SK-N-SH (cell line): ENCODE data around the gene YAF2. TPM values are rescaled to one million over a fixed set of nuclear protein-coding genes. Genes with fewer than 3 reads are reported as not detected.

Experiments
- CTCF ChIA-PET: fragments of 300-600, 350-600 bp; formaldehyde crosslinking; extraction: SDS; loops from one replicate; lab custom pipeline; 2021; lab: Yijun Ruan, JAX
- POLR2A ChIA-PET: fragments of 350-600 bp; sonication (Branson Sonifier 250); formaldehyde crosslinking; extraction: SDS; loops from one replicate; lab custom pipeline; 2020; ENCODE audit warnings: antibody characterized with exemption, inconsistent platforms; lab: Yijun Ruan, JAX
- DNase-seq: peaks from one replicate; pipeline ENCODE4 v3.0.0; 2012
- H2AFZ ChIP-seq: fragments of 200-600 bp; sonication (generic); 2 replicates; pipeline ENCODE4 v1.8.1; 2016; ENCODE audit warnings: antibody characterized with exemption, mild to moderate bottlenecking, low read depth
- H3F3A ChIP-seq: fragments of 200-600 bp; sonication (generic); replicated peaks from 2 replicates; pipeline ENCODE3; 2016; ENCODE audit warnings: antibody characterized with exemption, mild to moderate bottlenecking; ENCODE audit not compliant: insufficient read depth
- H3K27ac ChIP-seq, 2 experiments: fragments of 200-500 bp in 1 of 2; fragments of 200-600 bp in 1 of 2; sonication (Bioruptor generic) in 1 of 2; sonication (generic), shearing (Covaris generic) in 1 of 2; 2 replicates each; pipeline versions ENCODE4 v1.5.1 to v1.6.1; 2014 to 2016; ENCODE audit warnings: low read depth in 2 of 2, inconsistent platforms in 1 of 2, low read length in 1 of 2, mild to moderate bottlenecking in 1 of 2, mixed read lengths in 1 of 2
- H3K27me3 ChIP-seq: fragments of 200-600 bp; sonication (generic), shearing (Covaris generic); 2 replicates; pipeline ENCODE4 v1.6.1; 2016; ENCODE audit warnings: mixed run types; ENCODE audit not compliant: insufficient read depth
- H3K36me3 ChIP-seq, 2 experiments: fragments of 200-500 bp in 1 of 2; fragments of 200-600 bp in 1 of 2; sonication (Bioruptor generic) in 1 of 2; sonication (generic) in 1 of 2; replicated peaks in 1 of 2; 2 replicates each; pipeline versions ENCODE3 to v1.5.1; 2014 to 2016; ENCODE audit warnings: low read length in 1 of 2, mild to moderate bottlenecking in 1 of 2; ENCODE audit not compliant: insufficient read depth in 2 of 2, control insufficient read depth in 1 of 2
- H3K4me1 ChIP-seq, 2 experiments: fragments of 200-500 bp in 1 of 2; fragments of 200-600 bp in 1 of 2; sonication (Bioruptor generic) in 1 of 2; sonication (generic), shearing (Covaris generic) in 1 of 2; 2 replicates each; pipeline versions ENCODE4 v1.5.1 to v1.6.1; 2014 to 2016; ENCODE audit warnings: low read depth in 1 of 2, low read length in 1 of 2, mixed run types in 1 of 2; ENCODE audit not compliant: insufficient read depth in 2 of 2, control insufficient read depth in 1 of 2
- H3K4me2 ChIP-seq: fragments of 200-600 bp; sonication (generic), shearing (Covaris generic); 2 replicates; pipeline ENCODE4 v1.6.1; 2017; ENCODE audit warnings: mixed run types
- H3K4me3 ChIP-seq, 2 experiments: fragments of 200-500 bp in 1 of 2; fragments of 200-600 bp in 1 of 2; sonication (Bioruptor generic) in 1 of 2; sonication (generic), shearing (Covaris generic) in 1 of 2; 2 replicates each; pipeline versions ENCODE4 v1.5.1 to v1.8.1; 2014 to 2016; ENCODE audit warnings: low read depth in 2 of 2, inconsistent platforms in 1 of 2, low read length in 1 of 2, mild to moderate bottlenecking in 1 of 2, mixed read lengths in 1 of 2, moderate library complexity in 1 of 2
- H3K79me2 ChIP-seq: fragments of 200-600 bp; sonication (generic); 2 replicates; pipeline ENCODE4 v1.8.1; 2017; ENCODE audit warnings: mild to moderate bottlenecking; ENCODE audit not compliant: insufficient read depth
- H3K9ac ChIP-seq: fragments of 200-600 bp; sonication (generic); 2 replicates; pipeline ENCODE4 v1.6.1; 2017; ENCODE audit warnings: mixed run types
- H3K9me2 ChIP-seq: fragments of 200-600 bp; sonication (generic); 2 replicates; pipeline ENCODE4 v1.6.1; 2017; ENCODE audit warnings: mixed run types
- H3K9me3 ChIP-seq: fragments of 200-600 bp; sonication (generic); 2 replicates; pipeline ENCODE4 v1.6.1; 2017; ENCODE audit warnings: mixed run types, mild to moderate bottlenecking, moderate library complexity
- H4K20me1 ChIP-seq: fragments of 200-600 bp; sonication (generic); 2 replicates; pipeline ENCODE4 v1.6.1; 2017; ENCODE audit warnings: mild to moderate bottlenecking, mixed run types; ENCODE audit not compliant: insufficient read depth
- ELF1 ChIP-seq: IDR thresholded peaks from 2 replicates; pipeline ENCODE4 v1.4.0; 2012
- FOXJ3 ChIP-seq: sonication (generic); formaldehyde crosslinking; IDR thresholded peaks from 2 replicates; pipeline ENCODE4 v1.5.1; 2020; ENCODE audit warnings: mild to moderate bottlenecking, missing genetic modification reagents
- GABPA ChIP-seq: IDR thresholded peaks from 2 replicates; pipeline ENCODE4 v1.4.0; 2012; ENCODE audit warnings: low read depth, mild to moderate bottlenecking
- MXI1 ChIP-seq: IDR thresholded peaks from 2 replicates; pipeline ENCODE4 v1.6.1; 2012; ENCODE audit warnings: mild to moderate bottlenecking, low read depth, low read length, improper control_type of control experiment
- RAD21 ChIP-seq: IDR thresholded peaks from 2 replicates; pipeline ENCODE4 v1.6.1; 2012; ENCODE audit warnings: mild to moderate bottlenecking, low read length
- RCOR1 ChIP-seq: fragments of 150-350 bp; IDR thresholded peaks from 2 replicates; pipeline ENCODE4 v1.6.1; 2017; ENCODE audit warnings: antibody characterized with exemption, low read length
- RXRA ChIP-seq: IDR thresholded peaks from 2 replicates; pipeline ENCODE4 v1.4.0; 2012; ENCODE audit warnings: low read depth, mild to moderate bottlenecking, borderline replicate concordance
- SIN3A ChIP-seq: IDR thresholded peaks from 2 replicates; pipeline ENCODE4 v1.6.1; 2012; ENCODE audit warnings: low read depth, mild to moderate bottlenecking, low read length, moderate library complexity, borderline replicate concordance
- TCF12 ChIP-seq: IDR thresholded peaks from 2 replicates; pipeline ENCODE4 v1.4.0; 2012
- TEAD4 ChIP-seq: IDR thresholded peaks from 2 replicates; pipeline ENCODE4 v1.4.0; 2012; ENCODE audit warnings: mild to moderate bottlenecking, borderline replicate concordance; ENCODE audit not compliant: insufficient read depth
- YY1 ChIP-seq: IDR thresholded peaks from 2 replicates; pipeline ENCODE4 v1.4.0; 2012; ENCODE audit warnings: low read depth, mild to moderate bottlenecking
- WGBS: methylation state at CpG from one replicate; pipeline ENCODE4 v1.1.6; 2017; ENCODE audit warnings: low lambda C conversion rate; 5-methylcytosine and 5-hydroxymethylcytosine counted together
- polyA plus RNA-seq, 3 experiments: library from polyadenylated mRNA; depleted of rRNA; stranded (reverse); fragments of >200 nt; gene quantifications; 2 replicates each; pipeline ENCODE4 v1.2.3, GENCODE V29; 2012
- TF ChIP-seq, protein P1 (sequence below): fragments of 200-600 bp; sonication (generic); IDR thresholded peaks from 2 replicates; pipeline ENCODE4 v1.6.1; 2017; ENCODE audit warnings: antibody characterized with exemption, mild to moderate bottlenecking, moderate library complexity
- TF ChIP-seq, protein P2 (sequence below): fragments of 150-350 bp; IDR thresholded peaks from 2 replicates; pipeline ENCODE4 v1.6.1; 2017; ENCODE audit warnings: antibody characterized with exemption, low read length, low read depth, borderline replicate concordance
- TF ChIP-seq, protein P3 (sequence below): IDR thresholded peaks from 2 replicates; pipeline ENCODE4 v1.4.0; 2012; ENCODE audit warnings: low read depth, borderline replicate concordance

The YAF2 gene
- polyA plus RNA-seq, 1 of the 3 experiments (the other 2 are of a cell fraction) = 5.3 TPM

DNA sequence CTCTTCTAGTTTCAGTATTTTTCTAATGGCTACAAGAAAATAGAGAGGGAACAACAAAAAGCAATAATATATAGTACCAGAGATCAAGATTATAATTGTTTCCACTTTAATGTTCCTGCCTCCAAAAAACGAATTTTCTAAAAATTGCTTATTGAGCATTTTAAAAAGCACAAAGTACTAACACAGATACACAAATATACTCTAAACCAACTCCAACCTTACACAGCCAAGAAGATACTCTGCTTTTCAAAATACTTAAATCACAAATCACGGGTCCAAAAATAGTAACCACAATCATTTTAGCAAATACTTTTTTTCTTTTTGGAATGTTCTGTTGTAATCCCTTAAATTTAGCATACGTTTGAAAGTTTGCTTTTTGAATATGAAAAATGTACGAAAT lies 2.0 kb downstream of the YAF2 start:
- Histone ChIP-seq H4K20me1 (no peaks in the 10 kb centered on the region), H3K9ac (peak overlapping the region; percentile 82; the same call in 1 of the 2 replicates), H3K4me3 (peak overlapping the region in 1 of 2 experiments; percentile 90; a peak in 2 of 4 replicates), H3K79me2 (peaks cover 72% of the 10 kb centered on the region), H3K9me2 (no peaks in the 10 kb centered on the region), H3K36me3 (peaks cover 17 to 18% of the 10 kb centered on the region in 2 experiments), H3K27me3 (no peaks in the 10 kb centered on the region), H3K27ac (no peak overlapping the region), H3F3A (peaks cover 4% of the 10 kb centered on the region), H3K4me2 (peak overlapping the region; percentile 90), H3K9me3 (no peaks in the 10 kb centered on the region), H2AFZ (no peak overlapping the region), H3K4me1 (peaks cover 0 to 17% of the 10 kb centered on the region in 2 experiments; a peak in 3 of 4 replicates)
- no peak for DNase-seq
- ChIA-PET POLR2A (no interaction called here), CTCF (interaction anchor here (1.0 to 3.0 kb wide), 4 partner anchors 17 to 136 kb away, joined by 3 to 12 read pairs (median 4); no protein-coding TSS in a partner anchor)
- 63% methylated on average over 4 of the region's 4 CpGs for WGBS
- TF ChIP-seq MXI1 (no peak), TCF12 (no peak)

DNA sequence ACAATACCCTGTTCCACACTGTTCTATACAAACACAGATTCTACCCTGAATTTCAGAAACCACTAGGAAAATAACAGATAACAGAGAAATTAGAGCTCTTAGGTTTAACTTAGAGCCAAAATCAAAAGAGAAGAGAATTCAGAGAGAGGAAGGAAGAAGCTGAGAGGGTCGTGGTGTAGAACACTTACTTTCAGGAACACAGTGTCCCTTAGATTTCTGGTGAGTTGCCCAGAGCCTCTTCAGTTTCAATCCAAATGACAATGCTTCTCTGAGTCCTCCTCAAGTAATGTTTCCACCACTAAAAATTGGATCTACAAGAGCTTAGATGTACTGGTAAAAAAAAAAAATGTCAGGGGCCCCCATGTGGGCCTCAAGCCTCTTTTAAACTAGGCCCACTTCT lies 2.6 kb downstream of the YAF2 start:
- TF ChIP-seq TCF12 = no peak
- TF ChIP-seq GABPA = no peak
- TF ChIP-seq, protein P1, sequence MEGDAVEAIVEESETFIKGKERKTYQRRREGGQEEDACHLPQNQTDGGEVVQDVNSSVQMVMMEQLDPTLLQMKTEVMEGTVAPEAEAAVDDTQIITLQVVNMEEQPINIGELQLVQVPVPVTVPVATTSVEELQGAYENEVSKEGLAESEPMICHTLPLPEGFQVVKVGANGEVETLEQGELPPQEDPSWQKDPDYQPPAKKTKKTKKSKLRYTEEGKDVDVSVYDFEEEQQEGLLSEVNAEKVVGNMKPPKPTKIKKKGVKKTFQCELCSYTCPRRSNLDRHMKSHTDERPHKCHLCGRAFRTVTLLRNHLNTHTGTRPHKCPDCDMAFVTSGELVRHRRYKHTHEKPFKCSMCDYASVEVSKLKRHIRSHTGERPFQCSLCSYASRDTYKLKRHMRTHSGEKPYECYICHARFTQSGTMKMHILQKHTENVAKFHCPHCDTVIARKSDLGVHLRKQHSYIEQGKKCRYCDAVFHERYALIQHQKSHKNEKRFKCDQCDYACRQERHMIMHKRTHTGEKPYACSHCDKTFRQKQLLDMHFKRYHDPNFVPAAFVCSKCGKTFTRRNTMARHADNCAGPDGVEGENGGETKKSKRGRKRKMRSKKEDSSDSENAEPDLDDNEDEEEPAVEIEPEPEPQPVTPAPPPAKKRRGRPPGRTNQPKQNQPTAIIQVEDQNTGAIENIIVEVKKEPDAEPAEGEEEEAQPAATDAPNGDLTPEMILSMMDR = no peak
- no peak for TF ChIP-seq FOXJ3 (CRISPR knock-in tag)
- no peak for TF ChIP-seq ELF1
- TF ChIP-seq, protein P2, sequence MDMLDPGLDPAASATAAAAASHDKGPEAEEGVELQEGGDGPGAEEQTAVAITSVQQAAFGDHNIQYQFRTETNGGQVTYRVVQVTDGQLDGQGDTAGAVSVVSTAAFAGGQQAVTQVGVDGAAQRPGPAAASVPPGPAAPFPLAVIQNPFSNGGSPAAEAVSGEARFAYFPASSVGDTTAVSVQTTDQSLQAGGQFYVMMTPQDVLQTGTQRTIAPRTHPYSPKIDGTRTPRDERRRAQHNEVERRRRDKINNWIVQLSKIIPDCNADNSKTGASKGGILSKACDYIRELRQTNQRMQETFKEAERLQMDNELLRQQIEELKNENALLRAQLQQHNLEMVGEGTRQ = no peak
- no peak for TF ChIP-seq TEAD4
- no peak for TF ChIP-seq RXRA
- no peak for TF ChIP-seq RAD21
- TF ChIP-seq SIN3A = no peak
- no peak for TF ChIP-seq RCOR1
- TF ChIP-seq YY1 = no peak
- TF ChIP-seq, protein P3, sequence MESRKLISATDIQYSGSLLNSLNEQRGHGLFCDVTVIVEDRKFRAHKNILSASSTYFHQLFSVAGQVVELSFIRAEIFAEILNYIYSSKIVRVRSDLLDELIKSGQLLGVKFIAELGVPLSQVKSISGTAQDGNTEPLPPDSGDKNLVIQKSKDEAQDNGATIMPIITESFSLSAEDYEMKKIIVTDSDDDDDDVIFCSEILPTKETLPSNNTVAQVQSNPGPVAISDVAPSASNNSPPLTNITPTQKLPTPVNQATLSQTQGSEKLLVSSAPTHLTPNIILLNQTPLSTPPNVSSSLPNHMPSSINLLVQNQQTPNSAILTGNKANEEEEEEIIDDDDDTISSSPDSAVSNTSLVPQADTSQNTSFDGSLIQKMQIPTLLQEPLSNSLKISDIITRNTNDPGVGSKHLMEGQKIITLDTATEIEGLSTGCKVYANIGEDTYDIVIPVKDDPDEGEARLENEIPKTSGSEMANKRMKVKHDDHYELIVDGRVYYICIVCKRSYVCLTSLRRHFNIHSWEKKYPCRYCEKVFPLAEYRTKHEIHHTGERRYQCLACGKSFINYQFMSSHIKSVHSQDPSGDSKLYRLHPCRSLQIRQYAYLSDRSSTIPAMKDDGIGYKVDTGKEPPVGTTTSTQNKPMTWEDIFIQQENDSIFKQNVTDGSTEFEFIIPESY = no peak
- no peak for TF ChIP-seq MXI1
- TF ChIP-seq, all 33 proteins: peak for 0
- WGBS = 62% methylated on average over 1 of the region's 1 CpG
- no peaks in the 10 kb centered on the region for H3K9me2 ChIP-seq
- peaks cover 4% of the 10 kb centered on the region for H3F3A ChIP-seq
- H3K27me3 ChIP-seq = no peaks in the 10 kb centered on the region
- H3K4me3 ChIP-seq = no peak overlapping the region
- H3K9ac ChIP-seq = no peak overlapping the region
- peaks cover 77% of the 10 kb centered on the region for H3K79me2 ChIP-seq
- CTCF ChIA-PET = interaction anchor here (1.0 to 3.0 kb wide), 4 partner anchors 16 to 136 kb away, joined by 3 to 12 read pairs (median 4); no protein-coding TSS in a partner anchor
- no peaks in the 10 kb centered on the region for H3K9me3 ChIP-seq
- no peak overlapping the region for H3K27ac ChIP-seq
- peaks cover 4 to 17% of the 10 kb centered on the region in 2 experiments; a peak in 3 of 4 replicates for H3K4me1 ChIP-seq
- no peak for DNase-seq
- H3K4me2 ChIP-seq = peak overlapping the region; percentile 90; the same call in 1 of the 2 replicates
- POLR2A ChIA-PET = no interaction called here
- no peaks in the 10 kb centered on the region for H4K20me1 ChIP-seq
- H3K36me3 ChIP-seq = peaks cover 17 to 19% of the 10 kb centered on the region in 2 experiments
- H2AFZ ChIP-seq = no peak overlapping the region
